Measurements from ENCODE around the gene FAM174A.

GRCh38 chr5:100496296-100496695 lies 38.9 kb upstream of the FAM174A start:
- TF ChIP-seq KDM1A (IDR thresholded peaks at IDR 0.05; ENCODE audit: low read depth) (no peak), CTCF (IDR thresholded peaks at IDR 0.05) (no peak), E2F6 (IDR thresholded peaks at IDR 0.05; ENCODE audit: borderline replicate concordance, low read depth) (no peak), CEBPB (IDR thresholded peaks at IDR 0.05) (no peak), USF2 (IDR thresholded peaks at IDR 0.05) (no peak), SMC3 (IDR thresholded peaks at IDR 0.05) (no peak), BHLHE40 (IDR thresholded peaks at IDR 0.05; ENCODE audit: low read depth, low read length) (no peak), RAD21 (conservative IDR thresholded peaks at IDR 0.05 in 1 of 2, IDR thresholded peaks at IDR 0.05 in 1 of 2) (no peak), MYC (IDR thresholded peaks at IDR 0.05; ENCODE audit: borderline replicate concordance, low read length) (no peak), HDAC2 (IDR thresholded peaks at IDR 0.05) (no peak)
